Measurements from ENCODE around the gene PLA2G2A. TPM values are rescaled to one million over a fixed set of nuclear protein-coding genes. Genes with fewer than 3 reads are reported as not detected.

PLA2G2A gene
- total RNA-seq, 1 experiment from 2014 or later: 1.2 TPM

DNA sequence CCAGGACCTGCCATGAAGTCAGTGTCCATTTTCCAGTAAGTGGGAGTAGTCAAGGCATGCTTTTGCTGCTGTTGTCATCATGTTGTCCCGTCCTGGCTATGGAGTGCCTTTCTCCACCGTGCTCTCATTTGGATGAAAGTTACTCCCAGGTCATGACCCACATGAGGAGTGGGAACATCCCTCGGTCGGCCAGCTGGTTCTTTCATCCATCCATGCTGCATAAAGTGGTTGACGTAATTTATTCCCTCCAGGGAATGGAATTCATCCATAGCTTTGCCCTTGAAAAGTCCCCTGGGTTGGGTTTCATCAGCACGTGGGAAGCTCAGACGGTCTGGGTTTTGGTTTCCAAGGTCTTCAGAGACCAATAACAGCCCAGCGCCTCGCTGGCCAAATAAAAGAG lies 11.6 kb downstream of the PLA2G2A start:
- ChIA-PET POLR2A (no interaction called here), CTCF (interaction anchor here (1.5 kb wide), 1 partner anchor 185 kb away, joined by 3 read pairs; no protein-coding TSS in a partner anchor)
- DNase-seq (ENCODE audit: low spot score) (no peak), ATAC-seq (no peak)
- peaks cover 33% of the 10 kb centered on the region for H3K9me3 Mint-ChIP-seq
- peaks cover 16% of the 10 kb centered on the region for H3K36me3 Mint-ChIP-seq
- H3K4me1 Mint-ChIP-seq: peaks cover 10% of the 10 kb centered on the region; the same call in 1 of the 2 replicates
- H3K27me3 Mint-ChIP-seq (ENCODE audit: low read depth): peaks cover 15% of the 10 kb centered on the region
- no peak overlapping the region for H3K27ac Mint-ChIP-seq
- TF ChIP-seq ETV6 (CRISPR knock-in tag; IDR thresholded peaks at IDR 0.05): no peak
- TF ChIP-seq, protein P1, sequence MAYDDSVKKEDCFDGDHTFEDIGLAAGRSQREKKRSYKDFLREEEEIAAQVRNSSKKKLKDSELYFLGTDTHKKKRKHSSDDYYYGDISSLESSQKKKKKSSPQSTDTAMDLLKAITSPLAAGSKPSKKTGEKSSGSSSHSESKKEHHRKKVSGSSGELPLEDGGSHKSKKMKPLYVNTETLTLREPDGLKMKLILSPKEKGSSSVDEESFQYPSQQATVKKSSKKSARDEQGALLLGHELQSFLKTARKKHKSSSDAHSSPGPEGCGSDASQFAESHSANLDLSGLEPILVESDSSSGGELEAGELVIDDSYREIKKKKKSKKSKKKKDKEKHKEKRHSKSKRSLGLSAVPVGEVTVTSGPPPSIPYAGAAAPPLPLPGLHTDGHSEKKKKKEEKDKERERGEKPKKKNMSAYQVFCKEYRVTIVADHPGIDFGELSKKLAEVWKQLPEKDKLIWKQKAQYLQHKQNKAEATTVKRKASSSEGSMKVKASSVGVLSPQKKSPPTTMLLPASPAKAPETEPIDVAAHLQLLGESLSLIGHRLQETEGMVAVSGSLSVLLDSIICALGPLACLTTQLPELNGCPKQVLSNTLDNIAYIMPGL (CRISPR knock-in tag; IDR thresholded peaks at IDR 0.05): no peak
- TF ChIP-seq ZNF263 (CRISPR knock-in tag; IDR thresholded peaks at IDR 0.05; ENCODE audit: low read depth): no peak
- TF ChIP-seq, protein P2, sequence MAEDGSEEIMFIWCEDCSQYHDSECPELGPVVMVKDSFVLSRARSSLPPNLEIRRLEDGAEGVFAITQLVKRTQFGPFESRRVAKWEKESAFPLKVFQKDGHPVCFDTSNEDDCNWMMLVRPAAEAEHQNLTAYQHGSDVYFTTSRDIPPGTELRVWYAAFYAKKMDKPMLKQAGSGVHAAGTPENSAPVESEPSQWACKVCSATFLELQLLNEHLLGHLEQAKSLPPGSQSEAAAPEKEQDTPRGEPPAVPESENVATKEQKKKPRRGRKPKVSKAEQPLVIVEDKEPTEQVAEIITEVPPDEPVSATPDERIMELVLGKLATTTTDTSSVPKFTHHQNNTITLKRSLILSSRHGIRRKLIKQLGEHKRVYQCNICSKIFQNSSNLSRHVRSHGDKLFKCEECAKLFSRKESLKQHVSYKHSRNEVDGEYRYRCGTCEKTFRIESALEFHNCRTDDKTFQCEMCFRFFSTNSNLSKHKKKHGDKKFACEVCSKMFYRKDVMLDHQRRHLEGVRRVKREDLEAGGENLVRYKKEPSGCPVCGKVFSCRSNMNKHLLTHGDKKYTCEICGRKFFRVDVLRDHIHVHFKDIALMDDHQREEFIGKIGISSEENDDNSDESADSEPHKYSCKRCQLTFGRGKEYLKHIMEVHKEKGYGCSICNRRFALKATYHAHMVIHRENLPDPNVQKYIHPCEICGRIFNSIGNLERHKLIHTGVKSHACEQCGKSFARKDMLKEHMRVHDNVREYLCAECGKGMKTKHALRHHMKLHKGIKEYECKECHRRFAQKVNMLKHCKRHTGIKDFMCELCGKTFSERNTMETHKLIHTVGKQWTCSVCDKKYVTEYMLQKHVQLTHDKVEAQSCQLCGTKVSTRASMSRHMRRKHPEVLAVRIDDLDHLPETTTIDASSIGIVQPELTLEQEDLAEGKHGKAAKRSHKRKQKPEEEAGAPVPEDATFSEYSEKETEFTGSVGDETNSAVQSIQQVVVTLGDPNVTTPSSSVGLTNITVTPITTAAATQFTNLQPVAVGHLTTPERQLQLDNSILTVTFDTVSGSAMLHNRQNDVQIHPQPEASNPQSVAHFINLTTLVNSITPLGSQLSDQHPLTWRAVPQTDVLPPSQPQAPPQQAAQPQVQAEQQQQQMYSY (CRISPR knock-in tag; IDR thresholded peaks at IDR 0.05): no peak
- TF ChIP-seq, protein P3, sequence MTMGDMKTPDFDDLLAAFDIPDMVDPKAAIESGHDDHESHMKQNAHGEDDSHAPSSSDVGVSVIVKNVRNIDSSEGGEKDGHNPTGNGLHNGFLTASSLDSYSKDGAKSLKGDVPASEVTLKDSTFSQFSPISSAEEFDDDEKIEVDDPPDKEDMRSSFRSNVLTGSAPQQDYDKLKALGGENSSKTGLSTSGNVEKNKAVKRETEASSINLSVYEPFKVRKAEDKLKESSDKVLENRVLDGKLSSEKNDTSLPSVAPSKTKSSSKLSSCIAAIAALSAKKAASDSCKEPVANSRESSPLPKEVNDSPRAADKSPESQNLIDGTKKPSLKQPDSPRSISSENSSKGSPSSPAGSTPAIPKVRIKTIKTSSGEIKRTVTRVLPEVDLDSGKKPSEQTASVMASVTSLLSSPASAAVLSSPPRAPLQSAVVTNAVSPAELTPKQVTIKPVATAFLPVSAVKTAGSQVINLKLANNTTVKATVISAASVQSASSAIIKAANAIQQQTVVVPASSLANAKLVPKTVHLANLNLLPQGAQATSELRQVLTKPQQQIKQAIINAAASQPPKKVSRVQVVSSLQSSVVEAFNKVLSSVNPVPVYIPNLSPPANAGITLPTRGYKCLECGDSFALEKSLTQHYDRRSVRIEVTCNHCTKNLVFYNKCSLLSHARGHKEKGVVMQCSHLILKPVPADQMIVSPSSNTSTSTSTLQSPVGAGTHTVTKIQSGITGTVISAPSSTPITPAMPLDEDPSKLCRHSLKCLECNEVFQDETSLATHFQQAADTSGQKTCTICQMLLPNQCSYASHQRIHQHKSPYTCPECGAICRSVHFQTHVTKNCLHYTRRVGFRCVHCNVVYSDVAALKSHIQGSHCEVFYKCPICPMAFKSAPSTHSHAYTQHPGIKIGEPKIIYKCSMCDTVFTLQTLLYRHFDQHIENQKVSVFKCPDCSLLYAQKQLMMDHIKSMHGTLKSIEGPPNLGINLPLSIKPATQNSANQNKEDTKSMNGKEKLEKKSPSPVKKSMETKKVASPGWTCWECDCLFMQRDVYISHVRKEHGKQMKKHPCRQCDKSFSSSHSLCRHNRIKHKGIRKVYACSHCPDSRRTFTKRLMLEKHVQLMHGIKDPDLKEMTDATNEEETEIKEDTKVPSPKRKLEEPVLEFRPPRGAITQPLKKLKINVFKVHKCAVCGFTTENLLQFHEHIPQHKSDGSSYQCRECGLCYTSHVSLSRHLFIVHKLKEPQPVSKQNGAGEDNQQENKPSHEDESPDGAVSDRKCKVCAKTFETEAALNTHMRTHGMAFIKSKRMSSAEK (CRISPR knock-in tag; IDR thresholded peaks at IDR 0.05; ENCODE audit: borderline replicate concordance): no peak
- no peak for TF ChIP-seq CREM (CRISPR knock-in tag; IDR thresholded peaks at IDR 0.05)
- TF ChIP-seq ZBTB21 (CRISPR knock-in tag; IDR thresholded peaks at IDR 0.05; ENCODE audit: borderline replicate concordance): no peak
- TF ChIP-seq, protein P4, sequence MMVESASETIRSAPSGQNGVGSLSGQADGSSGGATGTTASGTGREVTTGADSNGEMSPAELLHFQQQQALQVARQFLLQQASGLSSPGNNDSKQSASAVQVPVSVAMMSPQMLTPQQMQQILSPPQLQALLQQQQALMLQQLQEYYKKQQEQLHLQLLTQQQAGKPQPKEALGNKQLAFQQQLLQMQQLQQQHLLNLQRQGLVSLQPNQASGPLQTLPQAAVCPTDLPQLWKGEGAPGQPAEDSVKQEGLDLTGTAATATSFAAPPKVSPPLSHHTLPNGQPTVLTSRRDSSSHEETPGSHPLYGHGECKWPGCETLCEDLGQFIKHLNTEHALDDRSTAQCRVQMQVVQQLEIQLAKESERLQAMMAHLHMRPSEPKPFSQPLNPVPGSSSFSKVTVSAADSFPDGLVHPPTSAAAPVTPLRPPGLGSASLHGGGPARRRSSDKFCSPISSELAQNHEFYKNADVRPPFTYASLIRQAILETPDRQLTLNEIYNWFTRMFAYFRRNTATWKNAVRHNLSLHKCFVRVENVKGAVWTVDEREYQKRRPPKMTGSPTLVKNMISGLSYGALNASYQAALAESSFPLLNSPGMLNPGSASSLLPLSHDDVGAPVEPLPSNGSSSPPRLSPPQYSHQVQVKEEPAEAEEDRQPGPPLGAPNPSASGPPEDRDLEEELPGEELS (CRISPR knock-in tag; IDR thresholded peaks at IDR 0.05): no peak
- TF ChIP-seq ZNF317 (CRISPR knock-in tag; IDR thresholded peaks at IDR 0.05; ENCODE audit: borderline replicate concordance, low read depth): no peak
- no peak for TF ChIP-seq RORB (CRISPR knock-in tag; IDR thresholded peaks at IDR 0.05)
- H3K4me3 Mint-ChIP-seq: no peak overlapping the region

DNA sequence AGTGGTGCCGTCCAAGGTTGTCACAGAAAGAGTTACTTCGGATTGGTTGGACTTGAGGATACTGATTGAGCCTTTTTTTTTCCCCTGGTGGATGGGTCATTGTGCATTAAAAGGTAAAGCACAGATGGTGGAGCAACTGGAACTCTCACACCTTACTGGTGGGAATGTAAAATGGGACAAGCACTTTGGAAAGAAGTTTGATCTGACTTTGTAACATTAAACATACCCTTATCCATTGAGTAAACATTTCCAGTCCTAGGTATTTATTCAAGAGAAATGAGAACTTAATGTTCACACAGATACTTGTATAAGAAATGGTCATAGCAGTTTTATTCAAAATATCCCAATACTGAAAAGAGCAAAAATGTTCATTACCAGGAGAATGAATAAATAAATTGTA lies 14.9 kb downstream of the PLA2G2A start:
- H3K36me3 Mint-ChIP-seq: peaks cover 18% of the 10 kb centered on the region
- no peak overlapping the region for H3K4me3 Mint-ChIP-seq
- H3K4me1 Mint-ChIP-seq: peaks cover 20% of the 10 kb centered on the region
- POLR2A ChIA-PET: no interaction called here
- CTCF ChIA-PET: no interaction called here
- ATAC-seq: no peak
- peaks cover 41% of the 10 kb centered on the region for H3K9me3 Mint-ChIP-seq
- no peak overlapping the region for H3K27ac Mint-ChIP-seq
- no peak for DNase-seq (ENCODE audit: low spot score)
- H3K27me3 Mint-ChIP-seq (ENCODE audit: low read depth): peaks cover 23% of the 10 kb centered on the region
- TF ChIP-seq, protein P5, sequence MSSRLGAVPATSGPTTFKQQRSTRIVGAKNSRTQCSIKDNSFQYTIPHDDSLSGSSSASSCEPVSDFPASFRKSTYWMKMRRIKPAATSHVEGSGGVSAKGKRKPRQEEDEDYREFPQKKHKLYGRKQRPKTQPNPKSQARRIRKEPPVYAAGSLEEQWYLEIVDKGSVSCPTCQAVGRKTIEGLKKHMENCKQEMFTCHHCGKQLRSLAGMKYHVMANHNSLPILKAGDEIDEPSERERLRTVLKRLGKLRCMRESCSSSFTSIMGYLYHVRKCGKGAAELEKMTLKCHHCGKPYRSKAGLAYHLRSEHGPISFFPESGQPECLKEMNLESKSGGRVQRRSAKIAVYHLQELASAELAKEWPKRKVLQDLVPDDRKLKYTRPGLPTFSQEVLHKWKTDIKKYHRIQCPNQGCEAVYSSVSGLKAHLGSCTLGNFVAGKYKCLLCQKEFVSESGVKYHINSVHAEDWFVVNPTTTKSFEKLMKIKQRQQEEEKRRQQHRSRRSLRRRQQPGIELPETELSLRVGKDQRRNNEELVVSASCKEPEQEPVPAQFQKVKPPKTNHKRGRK (CRISPR knock-in tag; IDR thresholded peaks at IDR 0.05; ENCODE audit: borderline replicate concordance): no peak
- TF ChIP-seq SMAD4 (CRISPR knock-in tag; IDR thresholded peaks at IDR 0.05) (no peak), TP53 (CRISPR knock-in tag; IDR thresholded peaks at IDR 0.05) (no peak), ATF2 (CRISPR knock-in tag; IDR thresholded peaks at IDR 0.05; ENCODE audit: borderline replicate concordance, low read depth) (no peak), ZNF671 (CRISPR knock-in tag; IDR thresholded peaks at IDR 0.05) (no peak), TEAD4 (CRISPR knock-in tag; IDR thresholded peaks at IDR 0.05) (no peak)
- TF ChIP-seq, protein P6, sequence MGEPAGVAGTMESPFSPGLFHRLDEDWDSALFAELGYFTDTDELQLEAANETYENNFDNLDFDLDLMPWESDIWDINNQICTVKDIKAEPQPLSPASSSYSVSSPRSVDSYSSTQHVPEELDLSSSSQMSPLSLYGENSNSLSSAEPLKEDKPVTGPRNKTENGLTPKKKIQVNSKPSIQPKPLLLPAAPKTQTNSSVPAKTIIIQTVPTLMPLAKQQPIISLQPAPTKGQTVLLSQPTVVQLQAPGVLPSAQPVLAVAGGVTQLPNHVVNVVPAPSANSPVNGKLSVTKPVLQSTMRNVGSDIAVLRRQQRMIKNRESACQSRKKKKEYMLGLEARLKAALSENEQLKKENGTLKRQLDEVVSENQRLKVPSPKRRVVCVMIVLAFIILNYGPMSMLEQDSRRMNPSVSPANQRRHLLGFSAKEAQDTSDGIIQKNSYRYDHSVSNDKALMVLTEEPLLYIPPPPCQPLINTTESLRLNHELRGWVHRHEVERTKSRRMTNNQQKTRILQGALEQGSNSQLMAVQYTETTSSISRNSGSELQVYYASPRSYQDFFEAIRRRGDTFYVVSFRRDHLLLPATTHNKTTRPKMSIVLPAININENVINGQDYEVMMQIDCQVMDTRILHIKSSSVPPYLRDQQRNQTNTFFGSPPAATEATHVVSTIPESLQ (CRISPR knock-in tag; IDR thresholded peaks at IDR 0.05): no peak
- TF ChIP-seq, protein P7, sequence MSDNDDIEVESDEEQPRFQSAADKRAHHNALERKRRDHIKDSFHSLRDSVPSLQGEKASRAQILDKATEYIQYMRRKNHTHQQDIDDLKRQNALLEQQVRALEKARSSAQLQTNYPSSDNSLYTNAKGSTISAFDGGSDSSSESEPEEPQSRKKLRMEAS (CRISPR knock-in tag; IDR thresholded peaks at IDR 0.05): no peak

Measured in WTC11 (cell line).